MM.1S (cell line): ENCODE data around the gene SIM2.

ENCODE experiments used
- DNase-seq: peaks from one replicate; pipeline ENCODE4 v3.0.0-alpha.2; 2015
- H2AFZ ChIP-seq: fragments of 300-600 bp; sonication (generic); 2 replicates; pipeline ENCODE4 v1.6.0; 2016; ENCODE audit warnings: antibody characterized with exemption, low read length
- H3F3A ChIP-seq: fragments of 300-600 bp; sonication (generic); 2 replicates; pipeline ENCODE4 v1.6.1; 2016; ENCODE audit warnings: mild to moderate bottlenecking, antibody characterized with exemption, low read length, moderate library complexity, mixed read lengths; ENCODE audit not compliant: insufficient read depth
- H3K27ac ChIP-seq: fragments of 300-600 bp; sonication (generic); 2 replicates; pipeline ENCODE4 v1.5.1; 2016; ENCODE audit warnings: mild to moderate bottlenecking, low read length
- H3K27me3 ChIP-seq: fragments of 300-600 bp; sonication (generic); replicated peaks from 2 replicates; pipeline ENCODE4 v1.6.0; 2016; ENCODE audit warnings: low read length; ENCODE audit not compliant: insufficient read depth
- H3K36me3 ChIP-seq: fragments of 300-600 bp; sonication (generic); replicated peaks from 2 replicates; pipeline ENCODE4 v1.6.1; 2016; ENCODE audit warnings: mild to moderate bottlenecking, low read length, mixed read lengths; ENCODE audit not compliant: insufficient read depth
- H3K4me1 ChIP-seq: fragments of 300-600 bp; sonication (generic); 2 replicates; pipeline ENCODE4 v1.6.1; 2016; ENCODE audit warnings: low read length, mixed read lengths
- H3K4me2 ChIP-seq: fragments of 300-600 bp; sonication (generic); 2 replicates; pipeline ENCODE4 v1.6.0; 2016; ENCODE audit warnings: low read depth, low read length
- H3K4me3 ChIP-seq: fragments of 300-600 bp; sonication (generic); 2 replicates; pipeline ENCODE4 v1.5.1; 2016; ENCODE audit warnings: low read length, mixed read lengths
- H3K79me2 ChIP-seq: fragments of 300-600 bp; sonication (generic); 2 replicates; pipeline ENCODE4 v1.6.1; 2016; ENCODE audit warnings: mixed run types, low read length, mixed read lengths
- H3K9ac ChIP-seq: fragments of 300-600 bp; sonication (generic); 2 replicates; pipeline ENCODE4 v1.6.1; 2016; ENCODE audit warnings: low read length, mixed read lengths
- H3K9me2 ChIP-seq: fragments of 300-600 bp; sonication (generic); replicated peaks from 2 replicates; pipeline ENCODE4 v1.6.1; 2016; ENCODE audit warnings: mild to moderate bottlenecking, low read length, mixed read lengths; ENCODE audit not compliant: insufficient read depth
- H3K9me3 ChIP-seq: fragments of 300-600 bp; sonication (generic); replicated peaks from 2 replicates; pipeline ENCODE4 v1.6.1; 2016; ENCODE audit warnings: mild to moderate bottlenecking, low read length, mixed read lengths; ENCODE audit not compliant: insufficient read depth
- H4K20me1 ChIP-seq: fragments of 300-600 bp; sonication (generic); 2 replicates; pipeline ENCODE4 v1.6.1; 2016; ENCODE audit warnings: mild to moderate bottlenecking, low read length, moderate library complexity, mixed read lengths; ENCODE audit not compliant: insufficient read depth
- CTCF ChIP-seq: fragments of 300-600 bp; sonication (generic); IDR thresholded peaks from 2 replicates; pipeline ENCODE4 v1.5.1; 2016; ENCODE audit warnings: antibody characterized with exemption, low read length, mixed read lengths
- EZH2 ChIP-seq: fragments of 300-600 bp; sonication (generic); optimal IDR thresholded peaks from 2 replicates; pipeline ENCODE3; 2017; ENCODE audit warnings: low read depth, mild to moderate bottlenecking, antibody characterized with exemption, low read length, mixed read lengths
- EZH2phosphoT487 ChIP-seq: fragments of 300-600 bp; sonication (generic); IDR thresholded peaks from 2 replicates; pipeline ENCODE4 v1.6.1; 2018; ENCODE audit warnings: antibody characterized with exemption, low read length

Gene SIM2

GRCh38 chr21:36732217-36732616, 33.3 kb downstream of the SIM2 start:
- Histone ChIP-seq H3K9me2 (no peaks in the 10 kb centered on the region), H4K20me1 (no peaks in the 10 kb centered on the region), H3K9ac (no peak overlapping the region), H3K27me3 (peaks cover 39% of the 10 kb centered on the region), H3F3A (no peaks in the 10 kb centered on the region), H3K79me2 (no peaks in the 10 kb centered on the region), H3K4me3 (no peak overlapping the region), H3K9me3 (no peaks in the 10 kb centered on the region), H3K4me1 (no peaks in the 10 kb centered on the region), H2AFZ (no peak overlapping the region), H3K4me2 (no peak overlapping the region), H3K27ac (no peak overlapping the region), H3K36me3 (no peaks in the 10 kb centered on the region)
- no peak for DNase-seq
- TF ChIP-seq EZH2 = no peak
- no peak for TF ChIP-seq EZH2phosphoT487
- TF ChIP-seq CTCF = no peak

GRCh38 chr21:36732761-36733160, 33.8 kb downstream of the SIM2 start:
- Histone ChIP-seq H2AFZ (no peak overlapping the region), H3K4me3 (no peak overlapping the region), H3K4me1 (no peaks in the 10 kb centered on the region), H3K27me3 (peaks cover 39% of the 10 kb centered on the region), H3K9ac (no peak overlapping the region), H3K9me2 (no peaks in the 10 kb centered on the region), H3K79me2 (no peaks in the 10 kb centered on the region), H4K20me1 (no peaks in the 10 kb centered on the region), H3F3A (no peaks in the 10 kb centered on the region), H3K4me2 (no peak overlapping the region), H3K9me3 (no peaks in the 10 kb centered on the region), H3K27ac (no peak overlapping the region), H3K36me3 (no peaks in the 10 kb centered on the region)
- no peak for TF ChIP-seq CTCF
- no peak for TF ChIP-seq EZH2phosphoT487
- no peak for TF ChIP-seq EZH2
- no peak for DNase-seq

GRCh38 chr21:36733857-36734256, 34.9 kb downstream of the SIM2 start:
- DNase-seq = no peak
- Histone ChIP-seq H3K27ac (no peak overlapping the region), H3K4me3 (no peak overlapping the region), H3K9me3 (no peaks in the 10 kb centered on the region), H3K4me2 (no peak overlapping the region), H3K36me3 (no peaks in the 10 kb centered on the region), H3K4me1 (no peaks in the 10 kb centered on the region), H2AFZ (no peak overlapping the region), H3K9ac (no peak overlapping the region), H4K20me1 (no peaks in the 10 kb centered on the region), H3K27me3 (peaks cover 28% of the 10 kb centered on the region), H3F3A (no peaks in the 10 kb centered on the region), H3K9me2 (no peaks in the 10 kb centered on the region), H3K79me2 (no peaks in the 10 kb centered on the region)
- TF ChIP-seq EZH2 (no peak), CTCF (no peak), EZH2phosphoT487 (no peak)
